Activated CD4-positive, alpha-beta memory T cell treated with anti-CD3 and anti-CD28 coated beads, Interleukin-2, amount 10 ng/mL, durations not matched to agents 7 days and 5 days (primary cell): ENCODE results near the gene CBFA2T3. TPM values are rescaled to one million over a fixed set of nuclear protein-coding genes. Genes with fewer than 3 reads are reported as not detected.

Experiments used
- CTCF ChIA-PET: fragments of 350-600 bp; sonication (Branson Sonifier 250); formaldehyde crosslinking; loops from one replicate; lab custom pipeline; 2021; ENCODE audit warnings: antibody characterized with exemption, inconsistent platforms; lab: Charles Lee
- POLR2A ChIA-PET: fragments of 350-600 bp; sonication (Branson Sonifier 250); formaldehyde crosslinking; loops from one replicate; lab custom pipeline; 2021; ENCODE audit warnings: antibody characterized with exemption; lab: Charles Lee
- DNase-seq: peaks from one replicate; pipeline ENCODE4 v3.0.0-alpha.2; 2020
- H3K27ac Mint-ChIP-seq: one replicate; pipeline ENCODE4 v1.8.0; 2021; ENCODE audit warnings: mild to moderate bottlenecking, mixed read lengths
- H3K27me3 Mint-ChIP-seq: one replicate; pipeline ENCODE4 v1.8.0; 2021; ENCODE audit warnings: mixed read lengths
- H3K36me3 Mint-ChIP-seq: one replicate; pipeline ENCODE4 v1.8.0; 2021; ENCODE audit warnings: low read depth, mixed read lengths
- H3K4me1 Mint-ChIP-seq: one replicate; pipeline ENCODE4 v1.8.0; 2021; ENCODE audit warnings: mixed read lengths
- H3K4me3 Mint-ChIP-seq: one replicate; pipeline ENCODE4 v1.8.0; 2021; ENCODE audit warnings: mild to moderate bottlenecking, mixed read lengths
- H3K9me3 Mint-ChIP-seq: one replicate; pipeline ENCODE4 v1.8.0; 2021; ENCODE audit warnings: mixed read lengths
- total RNA-seq, 2 experiments: library from RNA; stranded (reverse); gene quantifications; one replicate each; pipeline ENCODE4 v1.2.3, GENCODE V29; 2021

CBFA2T3 gene
- total RNA-seq, 2 experiments from 2014 or later = not detected

DNA sequence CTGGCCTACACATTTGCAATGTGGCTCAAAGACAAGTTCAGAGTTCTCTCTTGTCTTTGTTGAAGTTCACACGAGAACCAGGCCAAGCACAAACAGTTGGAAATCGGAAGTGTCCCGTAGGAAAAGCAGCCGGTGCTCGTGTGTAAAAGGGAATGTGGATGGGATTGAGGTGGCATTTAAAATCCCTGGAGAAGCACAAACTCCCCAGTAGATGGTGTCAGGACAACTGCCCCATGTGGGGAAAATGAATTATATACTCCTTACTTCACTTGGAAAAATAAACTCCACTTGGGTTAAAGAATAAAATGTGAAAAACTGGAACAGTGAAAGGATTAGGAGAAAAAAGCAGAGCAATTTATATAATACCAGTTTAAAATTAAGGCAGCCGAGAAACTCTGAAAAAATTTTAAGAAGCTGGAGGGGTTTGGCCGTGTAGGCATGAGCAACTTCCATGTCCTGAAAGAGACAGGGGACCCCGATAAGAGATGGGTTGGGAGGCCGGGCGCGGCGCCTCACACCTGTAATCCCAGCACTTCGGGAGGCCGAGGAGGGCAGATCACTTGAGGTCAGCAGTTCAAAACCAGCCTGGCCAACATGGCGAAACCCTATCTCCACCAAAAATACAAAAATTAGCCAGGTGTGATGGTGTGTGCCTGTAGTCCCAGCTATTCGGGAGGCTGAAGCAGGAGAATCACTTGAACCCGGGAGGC lies 28.1 kb downstream of the CBFA2T3 start:
- ChIA-PET CTCF (no interaction called here), POLR2A (no interaction called here)
- Mint-ChIP-seq H3K36me3 (no peaks in the 10 kb centered on the region), H3K27ac (no peak overlapping the region), H3K27me3 (peaks cover 11% of the 10 kb centered on the region), H3K9me3 (no peaks in the 10 kb centered on the region), H3K4me1 (no peaks in the 10 kb centered on the region), H3K4me3 (no peak overlapping the region)
- no peak for DNase-seq

DNA sequence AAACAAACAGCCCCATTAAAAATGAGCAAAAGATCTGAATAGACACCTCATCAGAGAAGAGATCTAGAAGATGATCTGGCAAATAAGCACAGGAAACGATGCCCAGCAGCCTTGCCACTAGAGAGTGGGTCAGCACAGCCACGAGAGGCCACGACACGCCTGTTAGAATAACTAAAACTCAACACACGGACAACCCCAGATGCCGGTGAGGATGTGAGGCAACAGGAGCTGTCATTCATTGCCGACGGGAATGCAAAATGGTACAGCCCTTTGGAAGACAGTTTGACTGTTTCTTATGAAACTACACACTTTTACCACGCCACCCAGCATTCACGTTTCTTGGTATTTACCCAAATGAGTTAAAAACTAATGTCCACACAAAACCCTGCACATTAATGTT lies 31.5 kb downstream of the CBFA2T3 start:
- ChIA-PET CTCF (interaction anchor here (1.0 kb wide), 1 partner anchor 16 kb away, joined by 3 read pairs; no protein-coding TSS in a partner anchor), POLR2A (no interaction called here)
- H3K27me3 Mint-ChIP-seq = peaks cover 27% of the 10 kb centered on the region
- no peak overlapping the region for H3K4me3 Mint-ChIP-seq
- peaks cover 2% of the 10 kb centered on the region for H3K4me1 Mint-ChIP-seq
- no peak overlapping the region for H3K27ac Mint-ChIP-seq
- DNase-seq = no peak
- H3K9me3 Mint-ChIP-seq = no peaks in the 10 kb centered on the region
- H3K36me3 Mint-ChIP-seq = no peaks in the 10 kb centered on the region

- CTCF ChIA-PET = interaction anchor here (0.6 kb wide), 1 partner anchor 78 kb away, joined by 3 read pairs; no protein-coding TSS in a partner anchor
- Mint-ChIP-seq H3K4me3 (no peak overlapping the region), H3K27ac (no peak overlapping the region)
Measured at GRCh38 chr16:88943741-88944140, 33.3 kb downstream of the CBFA2T3 start.

DNA sequence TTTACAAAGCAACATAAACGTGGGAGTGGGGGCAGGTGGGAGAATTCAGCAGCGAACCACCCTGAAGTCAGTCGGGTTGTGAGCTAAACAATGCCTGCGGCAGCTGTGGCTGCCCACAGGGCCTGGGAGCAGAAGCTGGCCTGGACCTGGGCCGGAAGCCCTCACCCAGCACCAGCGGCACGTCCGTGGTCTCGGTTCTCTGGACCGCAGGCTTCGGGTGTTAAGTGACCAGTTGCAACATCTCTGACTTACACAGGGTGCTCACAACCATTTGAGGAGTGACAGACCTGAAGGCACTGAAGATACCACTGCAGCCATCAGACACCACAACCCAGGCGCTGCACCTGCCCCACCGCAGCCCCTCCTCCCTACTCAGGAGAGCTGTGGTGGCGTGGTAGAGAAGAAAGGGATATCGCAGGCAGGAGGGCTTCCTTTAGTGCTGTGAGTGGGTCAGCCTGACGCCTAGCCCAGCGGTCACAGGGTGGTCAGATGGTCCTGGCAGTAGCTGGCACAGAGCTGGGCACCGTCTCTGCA lies 33.8 kb downstream of the CBFA2T3 start:
- no peak overlapping the region for H3K27ac Mint-ChIP-seq
- CTCF ChIA-PET = interaction anchor here (1.8 kb wide), 1 partner anchor 224 kb away, joined by 5 read pairs; no protein-coding TSS in a partner anchor

More at GRCh38 chr16:88943741-88944140, 33.3 kb downstream of the CBFA2T3 start:
- Mint-ChIP-seq H3K27me3 (peaks cover 37% of the 10 kb centered on the region), H3K36me3 (no peaks in the 10 kb centered on the region), H3K4me1 (peaks cover 7% of the 10 kb centered on the region), H3K9me3 (no peaks in the 10 kb centered on the region)
- POLR2A ChIA-PET = no interaction called here
- DNase-seq = no peak

GRCh38 chr16:88941913-88942909 lies 34.8 kb downstream of the CBFA2T3 start:
- ChIA-PET POLR2A (no interaction called here), CTCF (interaction anchor here (1.8 kb wide), 1 partner anchor 225 kb away, joined by 5 read pairs; no protein-coding TSS in a partner anchor)
- Mint-ChIP-seq H3K4me1 (peaks cover 7% of the 10 kb centered on the region), H3K9me3 (no peaks in the 10 kb centered on the region), H3K27me3 (peaks cover 50% of the 10 kb centered on the region), H3K27ac (no peak overlapping the region), H3K4me3 (peak overlapping the region; percentile 13), H3K36me3 (no peaks in the 10 kb centered on the region)
- peak; percentile 54 for DNase-seq

More for the DNA sequence above, 33.8 kb downstream of the CBFA2T3 start:
- Mint-ChIP-seq H3K36me3 (no peaks in the 10 kb centered on the region), H3K27me3 (peaks cover 42% of the 10 kb centered on the region), H3K9me3 (no peaks in the 10 kb centered on the region), H3K4me1 (peaks cover 7% of the 10 kb centered on the region), H3K4me3 (no peak overlapping the region)
- no peak for DNase-seq
- POLR2A ChIA-PET = no interaction called here

- Mint-ChIP-seq H3K27ac (no peak overlapping the region), H3K27me3 (peaks cover 57% of the 10 kb centered on the region), H3K36me3 (no peaks in the 10 kb centered on the region), H3K4me1 (peaks cover 8% of the 10 kb centered on the region), H3K9me3 (no peaks in the 10 kb centered on the region), H3K4me3 (no peak overlapping the region)
- ChIA-PET POLR2A (no interaction called here), CTCF (interaction anchor here (1.8 kb wide), 1 partner anchor 226 kb away, joined by 5 read pairs; no protein-coding TSS in a partner anchor)
- DNase-seq = no peak
Measured at GRCh38 chr16:88940862-88941817, 35.9 kb downstream of the CBFA2T3 start.

GRCh38 chr16:88939972-88940861 lies 36.8 kb downstream of the CBFA2T3 start:
- DNase-seq = no peak
- POLR2A ChIA-PET = no interaction called here
- no peaks in the 10 kb centered on the region for H3K9me3 Mint-ChIP-seq
- CTCF ChIA-PET = no interaction called here
- no peak overlapping the region for H3K27ac Mint-ChIP-seq
- H3K4me1 Mint-ChIP-seq = peaks cover 9% of the 10 kb centered on the region
- H3K27me3 Mint-ChIP-seq = peaks cover 53% of the 10 kb centered on the region
- H3K4me3 Mint-ChIP-seq = no peak overlapping the region
- H3K36me3 Mint-ChIP-seq = no peaks in the 10 kb centered on the region

DNA sequence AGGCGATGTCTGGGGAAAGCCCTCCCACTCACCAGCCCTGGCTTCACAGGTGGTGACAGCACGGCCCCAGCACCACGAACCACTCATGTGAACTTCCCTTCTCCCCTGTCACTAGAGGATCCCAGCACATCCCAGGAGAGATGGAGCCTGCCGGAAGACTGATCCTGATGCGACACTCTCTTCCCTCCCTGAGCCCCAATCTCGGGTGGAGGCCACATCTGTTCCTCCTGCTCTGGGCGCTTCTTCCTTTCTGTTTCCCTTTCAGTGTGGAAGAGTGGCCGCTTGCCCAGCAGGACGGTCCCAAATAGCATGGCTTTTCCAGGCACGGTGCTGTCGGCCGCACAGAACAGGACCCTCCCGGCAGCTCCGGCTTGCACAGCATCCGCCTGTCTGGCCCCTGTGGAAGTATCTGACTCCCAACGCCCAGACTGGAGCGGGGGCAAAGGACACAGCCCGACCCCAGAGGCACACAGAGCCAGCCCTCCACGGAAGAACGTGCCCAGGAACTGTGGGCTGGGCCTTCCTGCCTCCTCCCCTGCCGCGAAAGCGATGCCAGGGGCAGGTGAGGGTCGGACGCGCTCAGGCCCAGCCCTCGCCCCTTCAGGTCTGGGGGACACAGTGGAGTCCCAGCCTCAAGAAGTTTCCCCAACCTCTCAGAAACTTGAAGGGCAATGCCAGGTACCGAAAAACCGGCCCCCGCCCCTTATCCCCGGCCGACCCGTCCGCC lies 37.6 kb downstream of the CBFA2T3 start:
- H3K4me1 Mint-ChIP-seq = peaks cover 9% of the 10 kb centered on the region
- peaks cover 52% of the 10 kb centered on the region for H3K27me3 Mint-ChIP-seq
- H3K9me3 Mint-ChIP-seq = no peaks in the 10 kb centered on the region
- H3K4me3 Mint-ChIP-seq = no peak overlapping the region
- CTCF ChIA-PET = no interaction called here
- POLR2A ChIA-PET = no interaction called here
- no peak for DNase-seq
- no peaks in the 10 kb centered on the region for H3K36me3 Mint-ChIP-seq
- H3K27ac Mint-ChIP-seq = no peak overlapping the region

DNA sequence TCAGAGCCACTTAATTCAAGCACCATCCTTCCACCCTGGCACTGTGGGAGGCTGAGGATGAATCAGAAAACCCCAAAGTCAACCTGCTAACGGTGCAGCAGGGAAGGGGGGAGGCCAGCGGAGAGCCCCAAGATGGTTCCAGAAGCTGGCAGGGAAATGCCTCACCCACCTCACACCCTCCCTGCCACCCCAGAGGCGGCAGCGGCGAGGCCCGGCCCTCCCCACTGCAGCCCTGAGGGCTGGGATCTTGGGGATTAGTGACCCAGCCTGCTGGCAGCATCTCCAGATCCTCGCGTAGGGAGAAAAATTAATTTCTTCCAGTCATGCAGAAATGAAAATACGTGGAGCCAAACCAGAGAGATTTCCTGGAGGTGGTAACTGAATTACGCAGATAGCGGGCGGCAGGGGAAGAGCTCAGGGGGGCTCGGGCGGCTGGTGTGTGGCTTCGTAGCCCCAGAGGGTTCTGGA lies 38.2 kb downstream of the CBFA2T3 start:
- no peak overlapping the region for H3K4me3 Mint-ChIP-seq
- no peaks in the 10 kb centered on the region for H3K36me3 Mint-ChIP-seq
- CTCF ChIA-PET = no interaction called here
- POLR2A ChIA-PET = no interaction called here
- no peak for DNase-seq
- peaks cover 50% of the 10 kb centered on the region for H3K27me3 Mint-ChIP-seq
- H3K4me1 Mint-ChIP-seq = peaks cover 9% of the 10 kb centered on the region
- no peak overlapping the region for H3K27ac Mint-ChIP-seq
- H3K9me3 Mint-ChIP-seq = no peaks in the 10 kb centered on the region

DNA sequence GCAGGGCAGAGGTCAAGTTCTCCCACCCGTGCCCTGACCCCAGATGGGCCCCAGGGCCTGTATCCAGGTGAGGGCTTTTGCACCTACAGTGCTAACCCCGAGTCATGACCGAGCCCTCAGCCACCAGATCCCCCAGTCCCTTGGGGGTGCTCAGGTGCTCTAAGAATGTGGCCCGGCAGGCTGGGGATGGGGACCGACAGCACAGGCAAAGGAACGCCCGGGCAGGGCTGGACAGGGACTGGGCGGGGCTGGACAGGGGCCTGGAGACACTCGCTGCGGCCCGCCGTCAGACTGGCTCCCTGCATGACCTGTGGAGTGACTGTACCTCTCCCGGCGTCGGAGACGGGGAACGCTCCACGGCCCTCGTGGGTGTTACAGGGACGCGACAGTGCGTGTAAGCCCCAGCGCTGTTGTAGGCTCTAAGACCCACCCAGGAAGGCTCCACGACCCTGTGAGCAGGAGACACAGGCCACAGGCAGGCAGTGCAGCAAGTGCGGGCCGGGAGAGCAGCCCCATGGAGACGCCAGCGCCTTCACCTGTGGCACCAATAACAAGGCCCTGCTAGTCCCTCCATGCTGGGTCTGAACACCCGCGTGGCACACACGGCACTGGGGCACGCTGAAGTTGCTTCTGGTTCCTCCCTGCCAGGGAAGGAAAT lies 38.8 kb downstream of the CBFA2T3 start:
- POLR2A ChIA-PET = no interaction called here
- Mint-ChIP-seq H3K27me3 (peaks cover 46% of the 10 kb centered on the region), H3K27ac (no peak overlapping the region), H3K4me1 (peaks cover 9% of the 10 kb centered on the region), H3K4me3 (no peak overlapping the region), H3K36me3 (no peaks in the 10 kb centered on the region), H3K9me3 (no peaks in the 10 kb centered on the region)
- no peak for DNase-seq
- CTCF ChIA-PET = no interaction called here
